Epithelial cell of proximal tubule (primary cell): ENCODE results near the gene RTL10. TPM values are rescaled to one million over a fixed set of nuclear protein-coding genes. Genes with fewer than 3 reads are reported as not detected.

ENCODE experiments used
- DNase-seq: peaks from one replicate; pipeline ENCODE4 v3.0.0-alpha.2; 2011; ENCODE audit warnings: low read depth
- H3K4me3 ChIP-seq: 2 replicates; pipeline ENCODE4 v1.5.1; 2011; ENCODE audit warnings: low read depth, mild to moderate bottlenecking, low read length
- total RNA-seq: library from RNA; depleted of rRNA; stranded (reverse); fragments of >200 nt; gene quantifications from 2 replicates; pipeline ENCODE4 v1.2.3, GENCODE V29; 2015
- TF ChIP-seq, protein P1 (sequence below): conservative IDR thresholded peaks from 2 replicates; pipeline ENCODE4 v1.5.1; 2012; ENCODE audit warnings: low read depth, mild to moderate bottlenecking, low read length

RTL10 gene
- total RNA-seq, 1 donor from 2014 or later: 15.9 TPM

DNA sequence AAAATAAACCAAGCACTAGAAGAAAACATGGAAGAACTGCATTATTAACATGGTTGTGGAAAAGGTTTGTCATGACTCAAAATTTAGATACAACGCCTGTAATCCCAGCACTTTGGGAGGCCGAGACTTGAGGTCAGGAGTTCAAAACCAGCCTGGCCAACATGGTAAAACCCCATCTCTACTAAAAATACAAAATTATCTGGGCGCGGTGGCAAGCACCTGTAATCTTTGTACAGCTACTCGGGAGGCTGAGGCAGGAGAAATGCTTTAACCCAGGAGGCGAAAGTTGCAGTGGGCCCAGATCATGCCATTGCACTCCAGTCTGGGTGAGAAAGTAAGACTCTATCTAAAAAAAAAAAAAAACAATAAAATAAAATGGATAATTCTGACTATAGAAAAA, 23.7 kb downstream of the RTL10 start:
- TF ChIP-seq, protein P1, sequence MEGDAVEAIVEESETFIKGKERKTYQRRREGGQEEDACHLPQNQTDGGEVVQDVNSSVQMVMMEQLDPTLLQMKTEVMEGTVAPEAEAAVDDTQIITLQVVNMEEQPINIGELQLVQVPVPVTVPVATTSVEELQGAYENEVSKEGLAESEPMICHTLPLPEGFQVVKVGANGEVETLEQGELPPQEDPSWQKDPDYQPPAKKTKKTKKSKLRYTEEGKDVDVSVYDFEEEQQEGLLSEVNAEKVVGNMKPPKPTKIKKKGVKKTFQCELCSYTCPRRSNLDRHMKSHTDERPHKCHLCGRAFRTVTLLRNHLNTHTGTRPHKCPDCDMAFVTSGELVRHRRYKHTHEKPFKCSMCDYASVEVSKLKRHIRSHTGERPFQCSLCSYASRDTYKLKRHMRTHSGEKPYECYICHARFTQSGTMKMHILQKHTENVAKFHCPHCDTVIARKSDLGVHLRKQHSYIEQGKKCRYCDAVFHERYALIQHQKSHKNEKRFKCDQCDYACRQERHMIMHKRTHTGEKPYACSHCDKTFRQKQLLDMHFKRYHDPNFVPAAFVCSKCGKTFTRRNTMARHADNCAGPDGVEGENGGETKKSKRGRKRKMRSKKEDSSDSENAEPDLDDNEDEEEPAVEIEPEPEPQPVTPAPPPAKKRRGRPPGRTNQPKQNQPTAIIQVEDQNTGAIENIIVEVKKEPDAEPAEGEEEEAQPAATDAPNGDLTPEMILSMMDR: no peak
- no peak overlapping the region for H3K4me3 ChIP-seq
- no peak for DNase-seq

DNA sequence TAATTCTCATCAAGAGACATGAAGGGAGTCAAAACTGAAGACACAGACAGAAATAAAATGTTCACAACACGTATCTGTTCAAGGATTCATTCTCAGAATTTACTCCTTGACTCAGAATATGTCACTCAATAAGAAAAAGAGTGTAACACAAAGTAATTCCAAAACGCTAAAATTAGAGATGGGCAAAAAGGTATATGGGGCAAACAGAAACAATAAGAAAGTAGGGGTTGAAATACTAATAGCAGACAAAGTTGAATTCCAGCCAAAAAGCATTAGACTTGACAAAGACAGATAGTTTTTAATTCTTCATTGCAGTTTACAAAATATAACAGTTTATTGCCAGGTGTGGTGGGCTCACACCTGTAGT, 26.7 kb downstream of the RTL10 start:
- no peak overlapping the region for H3K4me3 ChIP-seq
- no peak for DNase-seq
- TF ChIP-seq, protein P1: no peak

DNA sequence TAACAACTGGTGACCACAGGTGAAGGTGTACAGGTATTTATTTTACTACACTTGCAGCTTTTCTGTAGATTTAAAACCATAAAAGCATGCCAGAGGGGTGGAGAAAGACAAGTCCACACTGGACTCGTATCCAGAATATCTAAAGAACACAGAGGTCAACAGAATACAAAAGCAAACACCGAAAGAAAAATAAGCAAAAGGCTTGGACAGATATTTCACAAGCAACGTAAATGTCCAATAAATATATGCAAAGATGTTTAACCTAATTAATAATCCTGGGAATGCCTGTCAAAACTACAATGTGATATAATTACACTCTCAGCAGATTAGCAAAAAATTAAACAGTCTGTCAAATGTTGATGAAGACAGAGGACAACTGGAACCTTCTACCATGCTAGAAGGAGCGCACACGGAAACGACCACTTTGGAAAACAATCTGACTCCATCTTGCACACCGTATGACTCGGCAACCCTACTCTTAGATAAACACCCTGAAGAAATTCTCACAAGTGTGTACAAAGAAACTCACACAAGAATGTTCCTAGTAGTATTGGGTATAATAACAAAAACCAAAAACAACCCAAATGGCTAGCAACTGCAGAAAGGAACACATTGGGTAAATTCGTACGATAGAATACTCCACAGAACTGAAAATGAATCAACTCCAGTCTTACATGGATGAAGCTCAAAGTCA, 27.2 kb downstream of the RTL10 start:
- DNase-seq: no peak
- TF ChIP-seq, protein P1: no peak
- H3K4me3 ChIP-seq: no peak overlapping the region

DNA sequence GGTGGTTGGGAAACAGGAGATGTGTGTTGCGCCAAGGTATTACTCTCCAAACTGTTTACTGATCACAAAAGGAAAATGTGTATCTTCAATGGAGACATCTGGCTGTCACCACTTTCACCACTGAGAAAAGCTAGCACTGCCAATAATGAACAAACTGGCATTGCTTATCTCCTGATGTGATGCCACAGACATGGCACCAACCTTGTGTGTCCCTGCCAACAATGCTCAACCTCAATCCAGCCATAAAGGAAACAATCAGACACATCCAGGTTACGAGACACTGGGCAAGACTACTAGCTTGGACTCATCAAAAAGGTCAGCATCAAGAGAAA, 28.1 kb downstream of the RTL10 start:
- no peak overlapping the region for H3K4me3 ChIP-seq
- DNase-seq: no peak
- TF ChIP-seq, protein P1: no peak

DNA sequence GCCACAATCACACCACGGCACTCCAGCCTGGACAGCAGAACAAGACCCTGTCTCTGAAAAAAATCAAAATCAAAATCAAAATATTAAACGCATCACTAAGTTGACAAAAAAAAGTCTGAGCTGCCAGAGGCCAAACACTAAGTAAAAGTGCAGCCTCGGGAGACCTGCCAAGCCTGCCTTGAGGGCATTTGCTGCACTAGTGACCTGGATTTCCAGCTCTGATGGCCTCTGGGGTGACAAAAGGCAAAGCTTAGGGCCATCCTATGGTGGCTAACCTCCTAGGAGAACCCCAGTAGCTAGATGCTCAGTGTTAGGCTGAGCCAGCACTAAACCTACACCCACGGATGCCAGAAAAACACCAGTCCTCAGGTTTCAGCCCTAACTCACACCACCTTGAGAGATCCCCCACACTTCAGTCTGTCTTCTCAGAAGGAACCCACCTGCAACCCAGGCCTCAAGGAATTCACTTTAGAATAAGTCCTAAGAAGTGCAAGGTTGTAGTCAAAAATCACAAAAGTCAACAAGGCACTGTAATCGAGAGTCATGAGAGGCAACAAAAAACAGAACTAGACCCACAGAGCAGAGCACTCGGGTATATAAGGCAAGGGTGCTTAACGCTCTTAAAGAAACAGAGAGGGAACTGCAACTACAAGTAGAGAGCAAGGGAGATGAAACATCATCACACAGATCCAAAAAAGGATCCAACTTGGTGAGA, 28.6 kb downstream of the RTL10 start:
- DNase-seq: no peak
- TF ChIP-seq, protein P1: no peak
- H3K4me3 ChIP-seq: no peak overlapping the region

DNA sequence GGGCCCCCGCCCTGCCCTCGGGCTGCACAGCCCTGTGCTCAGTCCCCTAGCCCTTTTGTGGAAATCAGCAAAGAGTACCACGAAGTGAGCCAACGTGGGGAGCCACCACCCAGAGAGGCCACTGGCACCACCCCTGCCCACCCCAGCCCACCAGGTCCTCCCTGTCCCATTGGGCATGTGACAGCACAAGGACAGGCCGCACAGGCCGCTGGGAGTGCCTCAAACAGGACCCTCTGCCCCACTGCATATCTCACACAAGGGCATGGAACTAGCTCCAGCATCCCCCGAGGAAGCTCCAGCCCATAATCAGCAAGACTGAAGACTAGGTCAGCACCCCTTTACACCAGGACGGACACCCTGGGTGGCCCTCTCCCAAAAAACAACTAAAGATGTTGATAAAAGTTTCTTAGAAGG, 29.7 kb downstream of the RTL10 start:
- TF ChIP-seq, protein P1: no peak
- H3K4me3 ChIP-seq: no peak overlapping the region
- no peak for DNase-seq
